BE2C (cell line): ENCODE measurements around the gene UBL3.
A peak's percentile ranks its signal among the peaks of the same experiment; 100 is the strongest.

Source experiments
- DNase-seq: peaks from one replicate; pipeline ENCODE4 v3.0.0-alpha.2; 2020
- H3K27me3 ChIP-seq: fragments of 250-450 bp; sonication (Bioruptor Pico); 2 replicates; pipeline ENCODE4 v1.5.1; 2020; ENCODE audit warnings: mild to moderate bottlenecking
- H3K36me3 ChIP-seq: fragments of 250-450 bp; sonication (Bioruptor Pico); 2 replicates; pipeline ENCODE4 v1.5.1; 2020; ENCODE audit warnings: mild to moderate bottlenecking
- H3K4me1 ChIP-seq: fragments of 250-450 bp; sonication (Bioruptor Pico); 2 replicates; pipeline ENCODE4 v1.5.1; 2020
- H3K4me3 ChIP-seq: 2 replicates; pipeline ENCODE4 v1.5.1; 2011; ENCODE audit warnings: low read depth, low read length
- H3K9me3 ChIP-seq: fragments of 250-450 bp; sonication (Bioruptor Pico); 2 replicates; pipeline ENCODE4 v1.5.1; 2020
- TF ChIP-seq, protein P1 (sequence below): IDR thresholded peaks from 2 replicates; pipeline ENCODE4 v1.5.1; 2012; ENCODE audit warnings: mild to moderate bottlenecking, low read depth, low read length

UBL3 gene

DNA sequence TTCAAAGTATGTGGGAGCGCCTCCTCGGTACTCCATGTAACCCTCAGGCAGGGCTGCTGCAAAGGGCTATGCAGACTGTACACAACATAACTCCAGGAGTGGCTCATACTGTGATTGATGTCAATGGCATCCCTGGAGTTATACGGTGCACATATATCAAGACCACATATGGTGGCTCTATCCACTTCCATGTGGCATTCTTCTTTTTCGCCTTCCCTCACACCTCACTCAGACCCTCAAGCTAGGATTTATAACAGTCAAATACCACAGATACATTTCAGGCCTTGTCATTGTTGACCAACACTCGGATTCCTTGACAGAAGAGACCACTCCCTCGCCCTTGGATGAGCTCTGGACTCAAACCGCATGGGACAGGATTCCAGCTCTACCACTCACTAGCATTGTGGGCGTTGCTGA is 11.3 kb upstream of the UBL3 start:
- DNase-seq: no peak
- H3K27me3 ChIP-seq: 0 out of 2 replicates have a peak, but pooled peaks cover 1% of the 10 kb centered on the region
- TF ChIP-seq, protein P1, sequence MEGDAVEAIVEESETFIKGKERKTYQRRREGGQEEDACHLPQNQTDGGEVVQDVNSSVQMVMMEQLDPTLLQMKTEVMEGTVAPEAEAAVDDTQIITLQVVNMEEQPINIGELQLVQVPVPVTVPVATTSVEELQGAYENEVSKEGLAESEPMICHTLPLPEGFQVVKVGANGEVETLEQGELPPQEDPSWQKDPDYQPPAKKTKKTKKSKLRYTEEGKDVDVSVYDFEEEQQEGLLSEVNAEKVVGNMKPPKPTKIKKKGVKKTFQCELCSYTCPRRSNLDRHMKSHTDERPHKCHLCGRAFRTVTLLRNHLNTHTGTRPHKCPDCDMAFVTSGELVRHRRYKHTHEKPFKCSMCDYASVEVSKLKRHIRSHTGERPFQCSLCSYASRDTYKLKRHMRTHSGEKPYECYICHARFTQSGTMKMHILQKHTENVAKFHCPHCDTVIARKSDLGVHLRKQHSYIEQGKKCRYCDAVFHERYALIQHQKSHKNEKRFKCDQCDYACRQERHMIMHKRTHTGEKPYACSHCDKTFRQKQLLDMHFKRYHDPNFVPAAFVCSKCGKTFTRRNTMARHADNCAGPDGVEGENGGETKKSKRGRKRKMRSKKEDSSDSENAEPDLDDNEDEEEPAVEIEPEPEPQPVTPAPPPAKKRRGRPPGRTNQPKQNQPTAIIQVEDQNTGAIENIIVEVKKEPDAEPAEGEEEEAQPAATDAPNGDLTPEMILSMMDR: no peak

DNA sequence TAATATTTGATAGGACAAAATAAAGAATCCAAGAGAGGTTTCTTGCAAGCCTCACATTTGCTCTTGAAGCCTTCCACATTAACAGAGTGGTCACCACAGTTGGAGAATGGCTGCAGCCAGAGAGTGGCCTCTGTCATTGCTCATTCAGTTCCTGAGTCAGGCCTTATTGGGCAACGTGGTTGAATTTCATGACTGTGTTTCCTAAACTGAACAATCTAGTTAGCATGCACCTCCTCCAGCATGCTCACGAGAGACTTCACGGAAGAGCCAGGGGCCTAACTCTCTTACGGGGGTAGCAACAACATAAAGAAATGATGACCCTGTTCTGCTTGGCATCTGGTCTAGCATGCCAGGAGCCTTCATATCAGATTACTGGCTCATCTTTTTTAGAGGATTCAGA is 9.6 kb upstream of the UBL3 start:
- Histone ChIP-seq H3K36me3 (no peaks in the 10 kb centered on the region), H3K27me3 (no peaks in the 10 kb centered on the region), H3K4me1 (peaks cover 12% of the 10 kb centered on the region), H3K4me3 (no peak overlapping the region), H3K9me3 (no peaks in the 10 kb centered on the region; the same call in 1 of the 2 replicates)
- peak; percentile 63 for DNase-seq
- TF ChIP-seq, protein P1: no peak

More for the DNA sequence above, 11.3 kb upstream of the UBL3 start:
- Histone ChIP-seq H3K36me3 (no peaks in the 10 kb centered on the region), H3K9me3 (no peaks in the 10 kb centered on the region; the same call in 1 of the 2 replicates), H3K4me3 (no peak overlapping the region), H3K4me1 (no peaks in the 10 kb centered on the region; the same call in 1 of the 2 replicates)

DNA sequence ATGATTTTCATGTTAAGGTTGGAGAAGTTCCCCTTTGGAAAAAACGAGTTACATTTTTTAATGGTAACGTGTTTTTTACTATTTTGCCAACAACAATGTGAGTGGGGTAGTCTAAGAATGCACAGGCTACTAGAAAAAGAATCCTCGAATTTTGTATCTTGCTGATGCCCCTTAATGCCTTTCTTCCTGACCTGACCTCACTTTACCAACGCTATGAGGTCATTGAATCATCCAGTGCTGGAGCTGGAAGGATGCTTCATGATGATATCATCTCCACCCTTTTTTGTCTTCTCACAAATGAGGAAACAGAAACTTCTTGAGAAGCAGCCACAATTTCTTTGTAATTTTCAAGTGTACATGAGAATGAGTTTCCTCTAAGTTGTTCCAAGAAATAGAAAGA is 8.2 kb upstream of the UBL3 start:
- H3K9me3 ChIP-seq: no peaks in the 10 kb centered on the region; the same call in 1 of the 2 replicates
- no peaks in the 10 kb centered on the region for H3K36me3 ChIP-seq
- DNase-seq: no peak
- TF ChIP-seq, protein P1: no peak
- H3K4me3 ChIP-seq: no peak overlapping the region
- peaks cover 12% of the 10 kb centered on the region for H3K4me1 ChIP-seq
- no peaks in the 10 kb centered on the region for H3K27me3 ChIP-seq

DNA sequence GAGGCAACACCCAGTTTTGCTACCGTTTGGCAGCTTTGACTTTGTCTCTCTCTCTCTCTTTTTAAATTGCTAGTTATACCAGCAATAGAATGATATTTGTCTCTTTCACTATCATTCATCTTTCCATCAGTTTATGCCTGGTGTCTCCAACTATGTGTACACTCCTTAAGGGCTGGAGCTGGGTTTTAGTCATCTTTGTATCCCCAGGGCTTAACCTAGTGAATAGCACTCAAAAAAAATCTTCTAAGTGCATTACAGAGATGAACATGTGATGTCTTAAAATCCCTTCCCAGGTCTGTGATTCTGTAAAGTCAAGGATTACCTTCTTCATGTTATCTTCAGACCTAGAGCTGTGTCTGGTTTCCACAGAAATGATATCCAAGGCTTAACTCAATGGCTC is 7.8 kb upstream of the UBL3 start:
- TF ChIP-seq, protein P1: no peak
- Histone ChIP-seq H3K36me3 (no peaks in the 10 kb centered on the region), H3K9me3 (no peaks in the 10 kb centered on the region; the same call in 1 of the 2 replicates), H3K4me3 (no peak overlapping the region), H3K4me1 (peaks cover 12% of the 10 kb centered on the region), H3K27me3 (no peaks in the 10 kb centered on the region)
- DNase-seq: no peak

DNA sequence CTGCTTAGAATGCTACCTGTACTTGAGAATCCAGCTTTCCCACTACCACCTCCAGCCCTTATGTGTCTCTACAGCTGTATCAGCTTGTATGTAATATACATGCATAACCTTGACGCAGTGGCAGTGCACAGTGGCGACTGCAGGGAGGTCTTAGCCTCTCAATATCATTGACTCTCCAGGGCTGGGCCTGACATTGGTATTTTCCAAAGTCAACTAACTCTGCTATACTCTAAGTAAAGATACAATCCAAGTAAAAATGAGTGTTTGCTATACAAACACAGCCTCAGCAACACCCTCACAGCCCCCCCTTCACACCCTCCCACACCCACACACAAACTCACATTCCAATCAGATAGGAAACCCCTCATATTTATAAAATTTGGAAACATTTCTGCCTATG is 6.7 kb upstream of the UBL3 start:
- H3K4me3 ChIP-seq: no peak overlapping the region
- H3K27me3 ChIP-seq: no peaks in the 10 kb centered on the region
- H3K36me3 ChIP-seq: no peaks in the 10 kb centered on the region
- peaks cover 12% of the 10 kb centered on the region for H3K4me1 ChIP-seq
- TF ChIP-seq, protein P1: no peak
- H3K9me3 ChIP-seq: no peaks in the 10 kb centered on the region
- DNase-seq: no peak

DNA sequence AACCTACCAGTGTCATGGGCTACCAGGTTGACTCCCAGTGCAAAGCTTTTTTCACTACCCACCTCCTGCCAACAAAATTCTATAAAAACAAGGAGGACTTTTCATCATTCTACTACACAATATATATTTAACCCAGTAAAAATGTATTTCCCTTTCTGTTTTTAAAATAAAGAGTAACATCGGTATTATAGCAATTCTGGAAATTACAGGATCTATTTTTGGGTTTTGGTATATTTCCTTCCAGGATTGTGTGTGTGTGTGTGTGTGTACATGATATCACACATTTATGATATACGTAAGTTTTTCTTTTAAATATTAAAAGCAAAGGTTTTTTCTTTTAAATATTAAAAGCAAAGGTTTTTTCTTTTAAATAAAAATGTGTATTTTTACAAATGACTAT is 6.0 kb upstream of the UBL3 start:
- TF ChIP-seq, protein P1: no peak
- no peaks in the 10 kb centered on the region for H3K36me3 ChIP-seq
- H3K4me1 ChIP-seq: peaks cover 12% of the 10 kb centered on the region
- H3K9me3 ChIP-seq: no peaks in the 10 kb centered on the region
- no peaks in the 10 kb centered on the region for H3K27me3 ChIP-seq
- no peak for DNase-seq
- H3K4me3 ChIP-seq: no peak overlapping the region
